ENCODE results near the gene DUSP1.
A peak's percentile ranks its signal among the peaks of the same experiment; 100 is the strongest.

The DUSP1 gene

DNA sequence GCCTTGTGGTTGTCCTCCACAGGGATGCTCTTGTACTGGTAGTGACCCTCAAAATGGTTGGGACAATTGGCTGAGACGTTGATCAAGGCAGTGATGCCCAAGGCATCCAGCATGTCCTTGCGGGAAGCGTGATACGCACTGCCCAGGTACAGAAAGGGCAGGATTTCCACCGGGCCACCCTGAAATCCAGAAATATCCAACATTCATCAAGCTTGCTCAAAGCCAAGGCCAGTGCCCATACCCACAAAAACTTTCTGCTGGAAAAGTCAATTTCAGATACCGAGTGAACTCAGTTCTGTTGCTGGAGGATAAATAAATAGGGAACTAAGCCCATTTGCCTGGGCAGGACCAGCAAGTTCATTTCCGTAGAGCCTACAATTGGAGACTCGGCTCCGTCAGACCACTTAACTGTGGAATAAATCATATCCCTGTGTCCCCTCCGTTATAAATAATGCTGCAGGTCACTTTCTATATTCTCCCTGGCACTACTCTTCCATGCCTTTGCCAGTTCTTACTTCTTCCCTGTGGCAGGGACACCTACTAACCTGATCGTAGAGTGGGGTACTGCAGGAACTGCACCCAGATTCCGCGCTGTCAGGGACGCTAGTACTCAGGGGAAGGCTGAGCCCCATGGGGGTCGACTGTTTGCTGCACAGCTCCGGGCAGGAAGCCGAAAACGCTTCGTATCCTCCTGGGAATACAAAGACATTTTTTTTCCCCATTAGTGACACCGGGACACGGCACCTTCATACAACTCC is 1.2 kb downstream of the DUSP1 start:
- TF ChIP-seq TAF1 (IDR thresholded peaks at IDR 0.05; ENCODE audit: low read depth, low read length) (no peak), POLR2A (IDR thresholded peaks at IDR 0.05; ENCODE audit: low read depth, low read length) (no peak; the same call in 1 of the 2 replicates), SPI1 (IDR thresholded peaks at IDR 0.05; ENCODE audit: low read depth, low read length) (no peak), POLR2AphosphoS5 (IDR thresholded peaks at IDR 0.05; ENCODE audit: low read depth, low read length) (no peak), POU2F2 (IDR thresholded peaks at IDR 0.05; ENCODE audit: low read depth, low read length) (no peak), PAX5 (IDR thresholded peaks at IDR 0.05; ENCODE audit: insufficient read depth, low read length, severe bottlenecking) (no peak)
- DNase-seq (ENCODE audit: insufficient read length, low spot score) = no peak
- no peak for FAIRE-seq

DNA sequence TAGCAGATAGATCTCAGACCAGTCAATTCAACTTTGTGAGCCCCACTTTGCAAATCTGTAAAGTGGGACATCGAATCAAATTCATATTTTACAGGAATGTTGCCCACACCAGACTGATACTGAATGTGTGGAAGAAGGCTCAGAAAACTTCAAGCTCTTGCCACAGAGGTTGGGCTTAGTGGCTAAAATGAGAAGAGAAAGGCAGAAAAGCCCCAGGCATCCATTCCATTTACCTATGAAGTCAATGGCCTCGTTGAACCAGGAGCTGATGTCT is 1.7 kb downstream of the DUSP1 start:
- DNase-seq (ENCODE audit: insufficient read length, low spot score) = no peak
- no peak for FAIRE-seq
- TF ChIP-seq SPI1 (IDR thresholded peaks at IDR 0.05; ENCODE audit: low read depth, low read length) (no peak), POLR2A (IDR thresholded peaks at IDR 0.05; ENCODE audit: low read depth, low read length) (no peak), TAF1 (IDR thresholded peaks at IDR 0.05; ENCODE audit: low read depth, low read length) (no peak), POU2F2 (IDR thresholded peaks at IDR 0.05; ENCODE audit: low read depth, low read length) (no peak), POLR2AphosphoS5 (IDR thresholded peaks at IDR 0.05; ENCODE audit: low read depth, low read length) (no peak), PAX5 (IDR thresholded peaks at IDR 0.05; ENCODE audit: insufficient read depth, low read length, severe bottlenecking) (no peak)

GRCh38 chr5:172768573-172769341 is 2.2 kb downstream of the DUSP1 start:
- TF ChIP-seq TAF1 (IDR thresholded peaks at IDR 0.05; ENCODE audit: low read depth, low read length) = no peak
- TF ChIP-seq POU2F2 (IDR thresholded peaks at IDR 0.05; ENCODE audit: low read depth, low read length) = no peak
- TF ChIP-seq PAX5 (IDR thresholded peaks at IDR 0.05; ENCODE audit: insufficient read depth, low read length, severe bottlenecking) = no peak
- no peak for TF ChIP-seq POLR2A (IDR thresholded peaks at IDR 0.05; ENCODE audit: low read depth, low read length)
- TF ChIP-seq POLR2AphosphoS5 (IDR thresholded peaks at IDR 0.05; ENCODE audit: low read depth, low read length) = no peak
- TF ChIP-seq SPI1 (IDR thresholded peaks at IDR 0.05; ENCODE audit: low read depth, low read length) = no peak
- DNase-seq (ENCODE audit: insufficient read length, low spot score) (no peak), FAIRE-seq (no peak)

GRCh38 chr5:172768098-172768572 is 2.9 kb downstream of the DUSP1 start:
- no peak for TF ChIP-seq POU2F2 (IDR thresholded peaks at IDR 0.05; ENCODE audit: low read depth, low read length)
- TF ChIP-seq PAX5 (IDR thresholded peaks at IDR 0.05; ENCODE audit: insufficient read depth, low read length, severe bottlenecking) = no peak
- TF ChIP-seq SPI1 (IDR thresholded peaks at IDR 0.05; ENCODE audit: low read depth, low read length) = no peak
- TF ChIP-seq TAF1 (IDR thresholded peaks at IDR 0.05; ENCODE audit: low read depth, low read length) = no peak
- no peak for TF ChIP-seq POLR2A (IDR thresholded peaks at IDR 0.05; ENCODE audit: low read depth, low read length)
- no peak for TF ChIP-seq POLR2AphosphoS5 (IDR thresholded peaks at IDR 0.05; ENCODE audit: low read depth, low read length)
- no peak for DNase-seq (ENCODE audit: insufficient read length, low spot score)
- no peak for FAIRE-seq

GRCh38 chr5:172766287-172767108 is 4.5 kb downstream of the DUSP1 start:
- TF ChIP-seq TAF1 (IDR thresholded peaks at IDR 0.05; ENCODE audit: low read depth, low read length) = no peak
- TF ChIP-seq POU2F2 (IDR thresholded peaks at IDR 0.05; ENCODE audit: low read depth, low read length) = no peak
- TF ChIP-seq POLR2AphosphoS5 (IDR thresholded peaks at IDR 0.05; ENCODE audit: low read depth, low read length) = no peak
- no peak for TF ChIP-seq SPI1 (IDR thresholded peaks at IDR 0.05; ENCODE audit: low read depth, low read length)
- no peak for TF ChIP-seq POLR2A (IDR thresholded peaks at IDR 0.05; ENCODE audit: low read depth, low read length)
- no peak for TF ChIP-seq PAX5 (IDR thresholded peaks at IDR 0.05; ENCODE audit: insufficient read depth, low read length, severe bottlenecking)
- DNase-seq (ENCODE audit: insufficient read length, low spot score) (no peak), FAIRE-seq (no peak)

DNA sequence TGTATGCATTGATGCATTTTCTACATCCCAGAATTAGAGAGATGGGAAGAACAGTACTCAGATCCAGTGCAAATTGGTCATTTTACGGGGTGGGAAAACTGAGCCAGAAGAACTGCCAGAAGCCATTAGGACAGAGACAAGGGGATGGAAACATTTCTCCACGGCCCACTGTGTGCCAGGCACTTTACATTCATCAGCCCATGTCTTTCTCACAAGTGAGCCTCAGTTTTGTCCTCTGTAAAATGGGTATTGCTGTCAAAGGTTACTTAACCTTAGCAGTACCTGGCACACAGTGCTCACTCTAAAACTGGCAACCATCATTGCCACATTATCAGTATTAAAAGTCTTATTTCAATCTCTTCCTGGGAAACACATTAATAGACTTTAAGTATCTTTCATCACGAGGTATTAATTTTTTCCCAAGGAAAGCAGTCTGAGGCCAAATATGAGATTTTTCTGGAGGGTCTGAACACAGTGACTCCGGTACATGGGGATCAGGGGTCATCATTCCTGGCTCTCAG is 5.2 kb downstream of the DUSP1 start:
- no peak for TF ChIP-seq SPI1 (IDR thresholded peaks at IDR 0.05; ENCODE audit: low read depth, low read length)
- no peak for TF ChIP-seq POLR2AphosphoS5 (IDR thresholded peaks at IDR 0.05; ENCODE audit: low read depth, low read length)
- no peak for TF ChIP-seq PAX5 (IDR thresholded peaks at IDR 0.05; ENCODE audit: insufficient read depth, low read length, severe bottlenecking)
- no peak for TF ChIP-seq TAF1 (IDR thresholded peaks at IDR 0.05; ENCODE audit: low read depth, low read length)
- TF ChIP-seq POU2F2 (IDR thresholded peaks at IDR 0.05; ENCODE audit: low read depth, low read length) = no peak
- no peak for TF ChIP-seq POLR2A (IDR thresholded peaks at IDR 0.05; ENCODE audit: low read depth, low read length)
- no peak for DNase-seq (ENCODE audit: insufficient read length, low spot score)

GRCh38 chr5:172764861-172765765 is 5.9 kb downstream of the DUSP1 start:
- DNase-seq (ENCODE audit: insufficient read length, low spot score) (peak; percentile 90), FAIRE-seq (peak; percentile 83)
- TF ChIP-seq SPI1 (IDR thresholded peaks at IDR 0.05; ENCODE audit: low read depth, low read length) (peak; percentile 41; the same call in 1 of the 2 replicates), POLR2AphosphoS5 (IDR thresholded peaks at IDR 0.05; ENCODE audit: low read depth, low read length) (0 out of 2 replicates have a peak, but pooled peaks have one; percentile 25), POU2F2 (IDR thresholded peaks at IDR 0.05; ENCODE audit: low read depth, low read length) (no peak)

More for the DNA sequence above, 5.2 kb downstream of the DUSP1 start:
- FAIRE-seq = no peak

- FAIRE-seq (no peak), DNase-seq (ENCODE audit: insufficient read length, low spot score) (no peak)
- TF ChIP-seq SPI1 (IDR thresholded peaks at IDR 0.05; ENCODE audit: low read depth, low read length) (no peak), POLR2A (IDR thresholded peaks at IDR 0.05; ENCODE audit: low read depth, low read length) (no peak), POLR2AphosphoS5 (IDR thresholded peaks at IDR 0.05; ENCODE audit: low read depth, low read length) (no peak), TAF1 (IDR thresholded peaks at IDR 0.05; ENCODE audit: low read depth, low read length) (no peak), PAX5 (IDR thresholded peaks at IDR 0.05; ENCODE audit: insufficient read depth, low read length, severe bottlenecking) (no peak), POU2F2 (IDR thresholded peaks at IDR 0.05; ENCODE audit: low read depth, low read length) (no peak)
Observed at GRCh38 chr5:172763120-172763464, 7.9 kb downstream of the DUSP1 start.

Measured in GM12891 (cell line).